ENCODE data around the gene CCDC188. TPM values are rescaled to one million over a fixed set of nuclear protein-coding genes. Genes with fewer than 3 reads are reported as not detected.
A peak's percentile ranks its signal among the peaks of the same experiment; 100 is the strongest.

CCDC188 gene
- total RNA-seq, 2 experiments from 2014 or later, result not detected

GRCh38 chr22:20128902-20129746 is 21.7 kb downstream of the CCDC188 start:
- no TSS peak for BruUV-seq (replicated peaks)
- H3K4me2 ChIP-seq (ENCODE audit: low read length), result no peak overlapping the region

DNA sequence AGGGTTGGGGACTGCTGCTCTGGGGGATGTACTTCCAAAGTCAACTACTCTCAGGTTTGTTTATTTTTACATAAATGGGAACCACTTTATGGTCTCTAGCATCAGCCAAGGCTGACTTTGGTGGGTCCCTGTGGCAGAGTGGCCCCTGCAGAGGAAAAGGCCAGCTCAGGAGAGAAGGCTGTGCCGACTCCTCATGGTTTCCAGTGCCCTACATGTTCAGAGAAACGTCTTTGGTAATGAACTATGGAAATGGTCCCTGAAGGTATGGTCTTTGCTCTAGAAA is 22.3 kb downstream of the CCDC188 start:
- DNase-seq (ENCODE audit: low spot score), result no peak
- Histone ChIP-seq H3K9me2 (ENCODE audit: insufficient read depth, low read length) (no peaks in the 10 kb centered on the region), H4K20me1 (ENCODE audit: insufficient read depth, low read length) (peaks cover 9% of the 10 kb centered on the region), H3K9me3 (ENCODE audit: low read length) (no peaks in the 10 kb centered on the region), H3K79me2 (ENCODE audit: insufficient read depth, low read depth, low read length) (peaks cover under 1% of the 10 kb centered on the region; the same call in 1 of the 2 replicates), H2AFZ (ENCODE audit: low read length) (no peak overlapping the region), H3K4me1 (ENCODE audit: insufficient read depth, low read length, poor library complexity, severe bottlenecking) (peaks cover 11% of the 10 kb centered on the region), H3K27ac (ENCODE audit: low read depth, low read length, poor library complexity, severe bottlenecking) (peak overlapping the region; percentile 4), H3K4me2 (ENCODE audit: low read length) (no peak overlapping the region), H3K4me3 (ENCODE audit: low read depth, low read length, poor library complexity, severe bottlenecking) (no peak overlapping the region), H3K36me3 (ENCODE audit: insufficient read depth, low read length) (peaks cover 53% of the 10 kb centered on the region)
- intact Hi-C loops (cut with micrococcal nuclease; ENCODE audit: unreplicated experiment), result no loop called here
- CTCF ChIA-PET (ENCODE audit: unreplicated experiment), result interaction anchor here (0.6 kb wide), 1 partner anchor 12 kb away, joined by 3 read pairs; the partner anchor contains the start of gene TRMT2A
- POLR2A ChIA-PET, result no interaction called here
- no TSS peak for BruUV-seq (replicated peaks)
- TF ChIP-seq EZH2phosphoT487 (IDR thresholded peaks at IDR 0.05; ENCODE audit: borderline replicate concordance, low read depth, low read length), result no peak

More at GRCh38 chr22:20128902-20129746, 21.7 kb downstream of the CCDC188 start:
- H3K4me3 ChIP-seq (ENCODE audit: low read depth, low read length, poor library complexity, severe bottlenecking), result no peak overlapping the region
- H3K27ac ChIP-seq (ENCODE audit: low read depth, low read length, poor library complexity, severe bottlenecking), result peak overlapping the region; percentile 4
- no peaks in the 10 kb centered on the region for H3K9me3 ChIP-seq (ENCODE audit: low read length)
- peak; percentile 63 for DNase-seq (ENCODE audit: low spot score)
- H3K4me1 ChIP-seq (ENCODE audit: insufficient read depth, low read length, poor library complexity, severe bottlenecking), result peaks cover 11% of the 10 kb centered on the region
- H4K20me1 ChIP-seq (ENCODE audit: insufficient read depth, low read length), result peaks cover 9% of the 10 kb centered on the region
- intact Hi-C loops (cut with micrococcal nuclease; ENCODE audit: unreplicated experiment), result loop anchor here (1.0 kb wide), 1 partner anchor 159 kb away; no protein-coding TSS in a partner anchor
- H3K36me3 ChIP-seq (ENCODE audit: insufficient read depth, low read length), result peaks cover 47% of the 10 kb centered on the region
- H3K9me2 ChIP-seq (ENCODE audit: insufficient read depth, low read length), result no peaks in the 10 kb centered on the region
- ChIA-PET POLR2A (no interaction called here), CTCF (ENCODE audit: unreplicated experiment) (no interaction called here)
- H2AFZ ChIP-seq (ENCODE audit: low read length), result no peak overlapping the region
- TF ChIP-seq EZH2phosphoT487 (IDR thresholded peaks at IDR 0.05; ENCODE audit: borderline replicate concordance, low read depth, low read length) (no peak), CTCF (conservative IDR thresholded peaks at IDR 0.05; ENCODE audit: low read length) (peak; percentile 80)
- no peaks in the 10 kb centered on the region for H3K79me2 ChIP-seq (ENCODE audit: insufficient read depth, low read depth, low read length)

- ChIA-PET CTCF (ENCODE audit: unreplicated experiment) (interaction anchor here (0.6 kb wide), 1 partner anchor 11 kb away, joined by 3 read pairs; the partner anchor contains the start of gene TRMT2A), POLR2A (no interaction called here)
- H2AFZ ChIP-seq (ENCODE audit: low read length), result no peak overlapping the region
- H3K4me2 ChIP-seq (ENCODE audit: low read length), result no peak overlapping the region
- peaks cover 11% of the 10 kb centered on the region for H3K4me1 ChIP-seq (ENCODE audit: insufficient read depth, low read length, poor library complexity, severe bottlenecking)
- BruUV-seq (replicated peaks), result no TSS peak
- intact Hi-C loops (cut with micrococcal nuclease; ENCODE audit: unreplicated experiment), result no loop called here
- H4K20me1 ChIP-seq (ENCODE audit: insufficient read depth, low read length), result peaks cover 9% of the 10 kb centered on the region
- H3K36me3 ChIP-seq (ENCODE audit: insufficient read depth, low read length), result peaks cover 58% of the 10 kb centered on the region
- no peaks in the 10 kb centered on the region for H3K9me3 ChIP-seq (ENCODE audit: low read length)
- no peak overlapping the region for H3K4me3 ChIP-seq (ENCODE audit: low read depth, low read length, poor library complexity, severe bottlenecking)
- no peak overlapping the region for H3K27ac ChIP-seq (ENCODE audit: low read depth, low read length, poor library complexity, severe bottlenecking)
- no peak for DNase-seq (ENCODE audit: low spot score)
- no peaks in the 10 kb centered on the region for H3K9me2 ChIP-seq (ENCODE audit: insufficient read depth, low read length)
- TF ChIP-seq CTCF (conservative IDR thresholded peaks at IDR 0.05; ENCODE audit: low read length) (no peak), EZH2phosphoT487 (IDR thresholded peaks at IDR 0.05; ENCODE audit: borderline replicate concordance, low read depth, low read length) (no peak)
- H3K79me2 ChIP-seq (ENCODE audit: insufficient read depth, low read depth, low read length), result peaks cover 4% of the 10 kb centered on the region; the same call in 1 of the 2 replicates
These were observed 22.8 kb downstream of the CCDC188 start for GRCh38 chr22:20127869-20128618.

All from OCI-LY7 (cell line).